ENCODE results near the gene RPS2.
A peak's percentile ranks its signal among the peaks of the same experiment; 100 is the strongest.

RPS2 gene

GRCh38 chr16:2007081-2007836, 42.6 kb upstream of the RPS2 start:
- TF ChIP-seq CTCF (conservative IDR thresholded peaks at IDR 0.05; ENCODE audit: low read depth, low read length), result no peak
- peak overlapping the region; percentile 17 for H3K4me3 ChIP-seq (ENCODE audit: low read depth, low read length)
- DNase-seq (ENCODE audit: low read depth), result no peak

GRCh38 chr16:2006317-2006716, 41.7 kb upstream of the RPS2 start:
- no peak for TF ChIP-seq CTCF (conservative IDR thresholded peaks at IDR 0.05; ENCODE audit: low read depth, low read length)
- H3K4me3 ChIP-seq (ENCODE audit: low read depth, low read length), result no peak overlapping the region
- DNase-seq (ENCODE audit: low read depth), result no peak

GRCh38 chr16:2005646-2006045, 41.0 kb upstream of the RPS2 start:
- no peak overlapping the region for H3K4me3 ChIP-seq (ENCODE audit: low read depth, low read length)
- no peak for DNase-seq (ENCODE audit: low read depth)
- no peak for TF ChIP-seq CTCF (conservative IDR thresholded peaks at IDR 0.05; ENCODE audit: low read depth, low read length)

- no peak for DNase-seq (ENCODE audit: low read depth)
- no peak for TF ChIP-seq CTCF (conservative IDR thresholded peaks at IDR 0.05; ENCODE audit: low read depth, low read length)
- H3K4me3 ChIP-seq (ENCODE audit: low read depth, low read length), result no peak overlapping the region
These were observed 40.3 kb upstream of the RPS2 start for GRCh38 chr16:2004795-2005517.

GRCh38 chr16:2003827-2004641, 39.4 kb upstream of the RPS2 start:
- peak; percentile 85 for DNase-seq (ENCODE audit: low read depth)
- TF ChIP-seq CTCF (conservative IDR thresholded peaks at IDR 0.05; ENCODE audit: low read depth, low read length), result peak; percentile 90
- H3K4me3 ChIP-seq (ENCODE audit: low read depth, low read length), result peak overlapping the region; percentile 29

- no peak for TF ChIP-seq CTCF (conservative IDR thresholded peaks at IDR 0.05; ENCODE audit: low read depth, low read length)
- no peak for DNase-seq (ENCODE audit: low read depth)
- H3K4me3 ChIP-seq (ENCODE audit: low read depth, low read length), result no peak overlapping the region
These were observed 38.7 kb upstream of the RPS2 start for GRCh38 chr16:2003231-2003826.

Measured in choroid plexus epithelial cell (primary cell).